KMS-11 (cell line): ENCODE data around the gene RAD51D.

ENCODE experiments used
- H2AFZ ChIP-seq: fragments of 200-600 bp; sonication (generic); 2 replicates; pipeline ENCODE4 v1.6.1; 2016; ENCODE audit warnings: antibody characterized with exemption, mixed run types, low read depth
- H3K27ac ChIP-seq: fragments of 200-600 bp; sonication (generic); 2 replicates; pipeline ENCODE4 v1.6.1; 2016; ENCODE audit warnings: mild to moderate bottlenecking, mixed run types
- H3K27me3 ChIP-seq: fragments of 200-600 bp; sonication (generic); 2 replicates; pipeline ENCODE4 v1.6.1; 2017; ENCODE audit warnings: mild to moderate bottlenecking, low read depth, mixed run types, moderate library complexity; ENCODE audit not compliant: insufficient read depth
- H3K36me3 ChIP-seq: fragments of 200-600 bp; sonication (generic); 2 replicates; pipeline ENCODE4 v1.6.1; 2017; ENCODE audit warnings: mild to moderate bottlenecking, mixed run types; ENCODE audit not compliant: insufficient read depth
- H3K4me1 ChIP-seq: fragments of 200-600 bp; sonication (generic); 2 replicates; pipeline ENCODE4 v1.6.1; 2016; ENCODE audit warnings: mild to moderate bottlenecking, low read depth, mixed run types; ENCODE audit not compliant: poor library complexity, severe bottlenecking
- H3K4me2 ChIP-seq: fragments of 200-600 bp; sonication (generic); 2 replicates; pipeline ENCODE4 v1.7.0; 2016; ENCODE audit warnings: mild to moderate bottlenecking, mixed run types
- H3K4me3 ChIP-seq: fragments of 200-600 bp; sonication (generic); IDR thresholded peaks from 2 replicates; pipeline ENCODE4 v1.6.1; 2017; ENCODE audit warnings: low read depth, low read length, mixed read lengths; ENCODE audit not compliant: insufficient read depth
- H3K79me2 ChIP-seq: fragments of 200-600 bp; sonication (generic); 2 replicates; pipeline ENCODE4 v1.6.1; 2016; ENCODE audit warnings: low read depth, mixed run types; ENCODE audit not compliant: insufficient read depth
- H3K9ac ChIP-seq: fragments of 200-600 bp; sonication (generic); 2 replicates; pipeline ENCODE4 v1.6.1; 2016; ENCODE audit warnings: mild to moderate bottlenecking, mixed run types
- H4K20me1 ChIP-seq: fragments of 200-600 bp; sonication (generic); 2 replicates; pipeline ENCODE4 v1.6.1; 2016; ENCODE audit warnings: mild to moderate bottlenecking, mixed run types; ENCODE audit not compliant: insufficient read depth
- TF ChIP-seq, protein P1 (sequence below): fragments of 200-600 bp; sonication (generic); conservative IDR thresholded peaks from 2 replicates; pipeline ENCODE4 v1.6.1; 2017; ENCODE audit warnings: low read depth, mild to moderate bottlenecking, antibody characterized with exemption, low read length, moderate library complexity, mixed read lengths

The RAD51D gene

DNA sequence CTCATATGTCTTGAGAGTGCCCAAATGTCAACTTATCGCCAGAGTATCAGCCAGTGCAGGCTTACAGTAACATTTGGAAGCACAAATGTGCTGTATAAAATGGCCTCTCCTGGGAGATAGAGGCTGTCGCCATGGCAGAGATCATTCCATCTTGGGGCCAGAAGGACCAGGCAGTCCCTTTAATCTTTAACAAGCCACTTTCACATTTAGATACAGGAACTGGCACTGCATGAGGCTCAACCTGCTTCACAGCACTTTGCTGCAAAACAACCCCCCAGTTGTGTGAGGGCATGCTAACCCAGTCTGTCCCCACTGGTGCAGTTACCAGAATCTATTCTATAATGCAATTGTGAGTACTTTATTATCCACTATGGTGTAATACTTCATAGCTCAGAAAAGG lies 51.4 kb downstream of the RAD51D start:
- H3K4me1 ChIP-seq, result peaks cover 60% of the 10 kb centered on the region
- H3K36me3 ChIP-seq, result no peaks in the 10 kb centered on the region
- no peaks in the 10 kb centered on the region for H3K79me2 ChIP-seq
- H3K9ac ChIP-seq, result no peak overlapping the region
- H4K20me1 ChIP-seq, result peaks cover 3% of the 10 kb centered on the region
- H3K4me3 ChIP-seq, result no peak overlapping the region
- no peak overlapping the region for H3K4me2 ChIP-seq
- H3K27ac ChIP-seq, result no peak overlapping the region
- TF ChIP-seq, protein P1, sequence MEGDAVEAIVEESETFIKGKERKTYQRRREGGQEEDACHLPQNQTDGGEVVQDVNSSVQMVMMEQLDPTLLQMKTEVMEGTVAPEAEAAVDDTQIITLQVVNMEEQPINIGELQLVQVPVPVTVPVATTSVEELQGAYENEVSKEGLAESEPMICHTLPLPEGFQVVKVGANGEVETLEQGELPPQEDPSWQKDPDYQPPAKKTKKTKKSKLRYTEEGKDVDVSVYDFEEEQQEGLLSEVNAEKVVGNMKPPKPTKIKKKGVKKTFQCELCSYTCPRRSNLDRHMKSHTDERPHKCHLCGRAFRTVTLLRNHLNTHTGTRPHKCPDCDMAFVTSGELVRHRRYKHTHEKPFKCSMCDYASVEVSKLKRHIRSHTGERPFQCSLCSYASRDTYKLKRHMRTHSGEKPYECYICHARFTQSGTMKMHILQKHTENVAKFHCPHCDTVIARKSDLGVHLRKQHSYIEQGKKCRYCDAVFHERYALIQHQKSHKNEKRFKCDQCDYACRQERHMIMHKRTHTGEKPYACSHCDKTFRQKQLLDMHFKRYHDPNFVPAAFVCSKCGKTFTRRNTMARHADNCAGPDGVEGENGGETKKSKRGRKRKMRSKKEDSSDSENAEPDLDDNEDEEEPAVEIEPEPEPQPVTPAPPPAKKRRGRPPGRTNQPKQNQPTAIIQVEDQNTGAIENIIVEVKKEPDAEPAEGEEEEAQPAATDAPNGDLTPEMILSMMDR, result no peak
- no peak overlapping the region for H2AFZ ChIP-seq
- no peaks in the 10 kb centered on the region for H3K27me3 ChIP-seq

DNA sequence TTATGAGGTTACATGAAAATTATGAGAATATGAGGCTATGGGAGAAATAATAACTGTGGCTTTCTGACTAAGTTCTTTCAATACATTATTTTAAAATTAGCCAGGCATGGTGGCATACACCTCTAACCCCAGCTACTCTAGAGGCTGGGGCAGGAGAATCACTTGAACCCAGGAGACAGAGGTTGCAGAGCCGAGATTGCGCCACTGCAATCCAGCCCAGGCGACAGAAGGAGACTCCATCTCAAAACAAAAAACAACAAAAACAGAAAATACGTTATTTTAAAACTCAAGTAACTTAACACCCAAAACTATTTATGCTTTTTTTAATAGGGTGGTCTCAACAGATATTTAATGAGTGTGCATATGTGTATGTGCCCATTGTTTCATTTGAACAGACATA lies 53.8 kb downstream of the RAD51D start:
- Histone ChIP-seq H3K9ac (no peak overlapping the region), H3K4me2 (peak overlapping the region; percentile 14; the same call in 1 of the 2 replicates), H4K20me1 (no peaks in the 10 kb centered on the region), H2AFZ (no peak overlapping the region), H3K4me1 (peaks cover 60% of the 10 kb centered on the region), H3K36me3 (no peaks in the 10 kb centered on the region), H3K79me2 (no peaks in the 10 kb centered on the region), H3K27me3 (no peaks in the 10 kb centered on the region), H3K4me3 (no peak overlapping the region), H3K27ac (peak overlapping the region; percentile 95; the same call in 1 of the 2 replicates)
- TF ChIP-seq, protein P1, result no peak

DNA sequence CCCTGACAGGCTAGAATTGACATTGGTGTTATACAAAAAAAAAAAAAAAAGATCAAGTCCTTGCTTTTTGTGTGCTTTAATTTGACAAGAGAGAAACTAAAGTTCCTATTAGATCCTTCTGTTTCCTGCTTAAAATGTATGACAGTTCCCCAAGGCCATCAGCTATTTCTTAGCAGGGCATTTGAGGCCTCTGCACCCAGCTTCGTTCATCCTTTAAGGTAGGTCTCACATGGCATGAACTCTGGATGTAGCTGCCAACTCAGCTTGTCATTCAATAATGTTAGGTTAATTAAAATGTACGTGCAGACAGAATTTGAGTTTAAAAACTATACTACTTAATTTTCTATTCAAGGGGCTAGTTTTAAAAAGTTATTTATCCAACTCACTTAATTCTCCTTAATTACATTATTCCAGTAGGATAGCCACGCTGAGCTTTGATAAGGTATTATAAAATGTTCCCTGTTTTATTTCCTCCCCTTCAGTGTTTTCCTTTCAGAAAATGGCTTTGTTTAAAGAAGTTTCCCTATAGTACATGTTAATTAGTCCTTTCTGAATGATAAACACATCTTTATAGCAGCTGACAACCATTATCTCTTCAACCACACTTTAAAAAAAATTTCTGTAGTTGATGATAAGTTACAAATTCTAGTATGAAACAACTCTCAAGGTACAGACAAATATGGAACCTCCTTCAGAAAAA lies 55.0 kb downstream of the RAD51D start:
- peak overlapping the region; percentile 66; the same call in 1 of the 2 replicates for H3K9ac ChIP-seq
- no peak overlapping the region for H3K4me3 ChIP-seq
- H3K79me2 ChIP-seq, result no peaks in the 10 kb centered on the region
- H3K27me3 ChIP-seq, result no peaks in the 10 kb centered on the region
- H3K4me2 ChIP-seq, result peak overlapping the region; percentile 85
- H3K36me3 ChIP-seq, result no peaks in the 10 kb centered on the region
- peaks cover 60% of the 10 kb centered on the region for H3K4me1 ChIP-seq
- peak overlapping the region; percentile 95 for H3K27ac ChIP-seq
- no peaks in the 10 kb centered on the region for H4K20me1 ChIP-seq
- TF ChIP-seq, protein P1, result no peak
- no peak overlapping the region for H2AFZ ChIP-seq

DNA sequence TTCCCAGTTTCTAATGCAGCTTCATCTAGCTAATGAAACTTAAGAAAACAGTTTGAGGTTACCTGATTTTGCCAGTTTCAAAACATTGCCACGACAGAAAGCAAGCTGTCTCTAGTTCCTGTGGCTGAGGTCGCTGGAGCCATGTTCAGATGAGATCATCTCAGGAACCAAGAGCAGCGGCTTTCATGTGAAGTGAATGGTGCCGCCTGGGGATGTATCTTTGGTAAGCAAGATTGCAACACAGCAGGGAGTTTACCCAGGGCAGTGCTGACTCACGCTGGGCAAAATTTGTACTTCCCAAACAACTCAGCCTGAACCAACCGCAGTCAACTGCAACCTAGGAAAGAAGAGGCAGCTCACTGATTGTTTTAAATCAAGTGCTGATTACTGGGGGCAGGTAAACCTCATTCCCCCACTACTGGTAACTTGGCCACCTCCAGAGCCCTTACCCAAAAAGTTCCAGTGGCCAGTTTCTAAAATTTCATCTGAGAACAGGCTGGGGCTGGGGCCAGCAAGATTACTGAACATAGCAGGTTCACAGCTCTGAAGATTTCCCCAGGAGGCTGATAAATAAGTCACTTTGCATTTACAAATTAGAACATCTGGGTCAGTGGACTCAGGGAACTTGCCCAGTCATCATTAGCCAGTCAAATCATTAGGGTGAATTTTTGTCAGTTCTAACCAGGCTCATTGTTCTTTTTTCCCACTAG lies 56.0 kb downstream of the RAD51D start, which contains the start of gene RFFL:
TSS of gene RFFL (minus strand) at position 194 of the 710 bp plus-strand sequence. CDS start 37,154 bp downstream, outside the sequence.
- peak within 1 kb of the TSS; percentile 95 for H3K27ac ChIP-seq
- no peaks in the 10 kb centered on the region for H3K36me3 ChIP-seq
- no peaks in the 10 kb centered on the region for H4K20me1 ChIP-seq
- H3K4me3 ChIP-seq, result no peak within 1 kb of the TSS
- H2AFZ ChIP-seq, result no peak within 1 kb of the TSS
- TF ChIP-seq, protein P1, result no peak
- peak within 1 kb of the TSS; percentile 66 for H3K9ac ChIP-seq
- peak within 1 kb of the TSS; percentile 85 for H3K4me2 ChIP-seq
- no peaks in the 10 kb centered on the region for H3K27me3 ChIP-seq
- peaks cover 58% of the 10 kb centered on the region for H3K4me1 ChIP-seq
- no peaks in the 10 kb centered on the region for H3K79me2 ChIP-seq
